HuH-7 (cell line): ENCODE data around the gene NCAPD2.
A peak's percentile ranks its signal among the peaks of the same experiment; 100 is the strongest.

Experiments used
- DNase-seq: peaks from one replicate; pipeline ENCODE4 v3.0.0; 2011; ENCODE audit warnings: low spot score

NCAPD2 gene

GRCh38 chr12:6533923-6534694 is 40.2 kb downstream of the NCAPD2 start, which contains the start of gene GAPDH:
GAPDH (plus strand) TSS chr12:6534517; CDS start chr12:6534833, 316 bp downstream.
- DNase-seq, result peak; percentile 89

DNA sequence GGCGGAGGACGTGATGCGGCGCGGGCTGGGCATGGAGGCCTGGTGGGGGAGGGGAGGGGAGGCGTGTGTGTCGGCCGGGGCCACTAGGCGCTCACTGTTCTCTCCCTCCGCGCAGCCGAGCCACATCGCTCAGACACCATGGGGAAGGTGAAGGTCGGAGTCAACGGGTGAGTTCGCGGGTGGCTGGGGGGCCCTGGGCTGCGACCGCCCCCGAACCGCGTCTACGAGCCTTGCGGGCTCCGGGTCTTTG is 40.7 kb downstream of the NCAPD2 start:
- no peak for DNase-seq

DNA sequence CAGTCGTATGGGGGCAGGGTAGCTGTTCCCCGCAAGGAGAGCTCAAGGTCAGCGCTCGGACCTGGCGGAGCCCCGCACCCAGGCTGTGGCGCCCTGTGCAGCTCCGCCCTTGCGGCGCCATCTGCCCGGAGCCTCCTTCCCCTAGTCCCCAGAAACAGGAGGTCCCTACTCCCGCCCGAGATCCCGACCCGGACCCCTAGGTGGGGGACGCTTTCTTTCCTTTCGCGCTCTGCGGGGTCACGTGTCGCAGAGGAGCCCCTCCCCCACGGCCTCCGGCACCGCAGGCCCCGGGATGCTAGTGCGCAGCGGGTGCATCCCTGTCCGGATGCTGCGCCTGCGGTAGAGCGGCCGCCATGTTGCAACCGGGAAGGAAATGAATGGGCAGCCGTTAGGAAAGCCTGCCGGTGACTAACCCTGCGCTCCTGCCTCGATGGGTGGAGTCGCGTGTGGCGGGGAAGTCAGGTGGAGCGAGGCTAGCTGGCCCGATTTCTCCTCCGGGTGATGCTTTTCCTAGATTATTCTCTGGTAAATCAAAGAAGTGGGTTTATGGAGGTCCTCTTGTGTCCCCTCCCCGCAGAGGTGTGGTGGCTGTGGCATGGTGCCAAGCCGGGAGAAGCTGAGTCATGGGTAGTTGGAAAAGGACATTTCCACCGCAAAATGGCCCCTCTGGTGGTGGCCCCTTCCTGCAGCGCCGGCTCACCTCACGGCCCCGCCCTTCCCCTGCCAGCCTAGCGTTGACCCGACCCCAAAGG is 41.2 kb downstream of the NCAPD2 start:
- peak; percentile 66 for DNase-seq

DNA sequence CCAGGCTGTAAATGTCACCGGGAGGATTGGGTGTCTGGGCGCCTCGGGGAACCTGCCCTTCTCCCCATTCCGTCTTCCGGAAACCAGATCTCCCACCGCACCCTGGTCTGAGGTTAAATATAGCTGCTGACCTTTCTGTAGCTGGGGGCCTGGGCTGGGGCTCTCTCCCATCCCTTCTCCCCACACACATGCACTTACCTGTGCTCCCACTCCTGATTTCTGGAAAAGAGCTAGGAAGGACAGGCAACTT is 41.7 kb downstream of the NCAPD2 start:
- DNase-seq, result no peak

DNA sequence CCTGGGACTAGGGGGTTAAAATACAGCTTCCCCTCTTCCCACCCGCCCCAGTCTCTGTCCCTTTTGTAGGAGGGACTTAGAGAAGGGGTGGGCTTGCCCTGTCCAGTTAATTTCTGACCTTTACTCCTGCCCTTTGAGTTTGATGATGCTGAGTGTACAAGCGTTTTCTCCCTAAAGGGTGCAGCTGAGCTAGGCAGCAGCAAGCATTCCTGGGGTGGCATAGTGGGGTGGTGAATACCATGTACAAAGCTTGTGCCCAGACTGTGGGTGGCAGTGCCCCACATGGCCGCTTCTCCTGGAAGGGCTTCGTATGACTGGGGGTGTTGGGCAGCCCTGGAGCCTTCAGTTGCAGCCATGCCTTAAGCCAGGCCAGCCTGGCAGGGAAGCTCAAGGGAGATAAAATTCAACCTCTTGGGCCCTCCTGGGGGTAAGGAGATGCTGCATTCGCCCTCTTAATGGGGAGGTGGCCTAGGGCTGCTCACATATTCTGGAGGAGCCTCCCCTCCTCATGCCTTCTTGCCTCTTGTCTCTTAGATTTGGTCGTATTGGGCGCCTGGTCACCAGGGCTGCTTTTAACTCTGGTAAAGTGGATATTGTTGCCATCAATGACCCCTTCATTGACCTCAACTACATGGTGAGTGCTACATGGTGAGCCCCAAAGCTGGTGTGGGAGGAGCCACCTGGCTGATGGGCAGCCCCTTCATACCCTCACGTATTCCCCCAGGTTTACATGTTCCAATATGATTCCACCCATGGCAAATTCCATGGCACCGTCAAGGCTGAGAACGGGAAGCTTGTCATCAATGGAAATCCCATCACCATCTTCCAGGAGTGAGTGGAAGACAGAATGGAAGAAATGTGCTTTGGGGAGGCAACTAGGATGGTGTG is 42.3 kb downstream of the NCAPD2 start:
- no peak for DNase-seq

- no peak for DNase-seq
Measured at GRCh38 chr12:6536894-6537579, 43.1 kb downstream of the NCAPD2 start.

DNA sequence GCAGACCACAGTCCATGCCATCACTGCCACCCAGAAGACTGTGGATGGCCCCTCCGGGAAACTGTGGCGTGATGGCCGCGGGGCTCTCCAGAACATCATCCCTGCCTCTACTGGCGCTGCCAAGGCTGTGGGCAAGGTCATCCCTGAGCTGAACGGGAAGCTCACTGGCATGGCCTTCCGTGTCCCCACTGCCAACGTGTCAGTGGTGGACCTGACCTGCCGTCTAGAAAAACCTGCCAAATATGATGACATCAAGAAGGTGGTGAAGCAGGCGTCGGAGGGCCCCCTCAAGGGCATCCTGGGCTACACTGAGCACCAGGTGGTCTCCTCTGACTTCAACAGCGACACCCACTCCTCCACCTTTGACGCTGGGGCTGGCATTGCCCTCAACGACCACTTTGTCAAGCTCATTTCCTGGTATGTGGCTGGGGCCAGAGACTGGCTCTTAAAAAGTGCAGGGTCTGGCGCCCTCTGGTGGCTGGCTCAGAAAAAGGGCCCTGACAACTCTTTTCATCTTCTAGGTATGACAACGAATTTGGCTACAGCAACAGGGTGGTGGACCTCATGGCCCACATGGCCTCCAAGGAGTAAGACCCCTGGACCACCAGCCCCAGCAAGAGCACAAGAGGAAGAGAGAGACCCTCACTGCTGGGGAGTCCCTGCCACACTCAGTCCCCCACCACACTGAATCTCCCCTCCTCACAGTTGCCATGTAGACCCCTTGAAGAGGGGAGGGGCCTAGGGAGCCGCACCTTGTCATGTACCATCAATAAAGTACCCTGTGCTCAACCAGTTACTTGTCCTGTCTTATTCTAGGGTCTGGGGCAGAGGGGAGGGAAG is 43.9 kb downstream of the NCAPD2 start:
- peak; percentile 62 for DNase-seq

GRCh38 chr12:6538420-6539313 is 44.8 kb downstream of the NCAPD2 start:
- DNase-seq, result no peak

DNA sequence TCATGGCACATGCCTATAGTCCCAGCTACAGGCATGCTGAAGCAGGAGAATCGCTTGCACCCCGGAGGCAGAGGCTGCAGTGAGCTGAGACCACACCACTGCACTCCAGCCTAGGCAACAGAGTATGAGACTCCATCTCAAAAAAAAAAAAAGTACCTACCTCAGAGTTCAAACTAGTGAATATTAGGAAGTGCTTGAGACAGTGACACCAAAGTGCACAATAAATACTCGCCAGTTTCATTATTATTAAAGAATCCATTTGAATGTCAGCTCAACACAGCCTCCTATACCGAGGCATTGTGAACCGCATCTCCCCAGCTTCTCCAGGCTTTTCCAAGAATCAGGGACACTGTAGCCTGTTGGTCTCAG is 45.4 kb downstream of the NCAPD2 start:
- no peak for DNase-seq

DNA sequence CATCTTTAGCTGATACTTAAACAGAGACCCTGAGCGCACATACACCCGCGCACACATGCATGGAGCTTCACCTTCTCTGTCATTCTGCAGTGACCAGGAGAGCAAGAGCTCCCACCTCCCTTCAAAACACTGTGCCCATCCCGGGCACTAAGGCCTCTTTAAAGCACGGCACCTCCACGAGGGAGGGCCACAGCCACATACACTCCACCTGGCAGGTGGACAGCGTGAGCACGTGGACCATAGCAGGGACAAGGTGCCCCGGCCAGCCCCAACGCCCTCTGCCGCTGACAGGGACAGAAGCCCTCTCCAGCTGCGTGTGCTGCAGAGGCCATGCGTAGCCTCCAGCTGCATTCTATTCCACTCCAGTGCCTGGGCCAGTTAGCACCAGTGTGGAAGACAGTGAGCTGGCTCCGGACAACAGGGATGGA is 45.8 kb downstream of the NCAPD2 start:
- DNase-seq, result no peak

- DNase-seq, result no peak
Measured at GRCh38 chr12:6540181-6540877, 46.4 kb downstream of the NCAPD2 start.

DNA sequence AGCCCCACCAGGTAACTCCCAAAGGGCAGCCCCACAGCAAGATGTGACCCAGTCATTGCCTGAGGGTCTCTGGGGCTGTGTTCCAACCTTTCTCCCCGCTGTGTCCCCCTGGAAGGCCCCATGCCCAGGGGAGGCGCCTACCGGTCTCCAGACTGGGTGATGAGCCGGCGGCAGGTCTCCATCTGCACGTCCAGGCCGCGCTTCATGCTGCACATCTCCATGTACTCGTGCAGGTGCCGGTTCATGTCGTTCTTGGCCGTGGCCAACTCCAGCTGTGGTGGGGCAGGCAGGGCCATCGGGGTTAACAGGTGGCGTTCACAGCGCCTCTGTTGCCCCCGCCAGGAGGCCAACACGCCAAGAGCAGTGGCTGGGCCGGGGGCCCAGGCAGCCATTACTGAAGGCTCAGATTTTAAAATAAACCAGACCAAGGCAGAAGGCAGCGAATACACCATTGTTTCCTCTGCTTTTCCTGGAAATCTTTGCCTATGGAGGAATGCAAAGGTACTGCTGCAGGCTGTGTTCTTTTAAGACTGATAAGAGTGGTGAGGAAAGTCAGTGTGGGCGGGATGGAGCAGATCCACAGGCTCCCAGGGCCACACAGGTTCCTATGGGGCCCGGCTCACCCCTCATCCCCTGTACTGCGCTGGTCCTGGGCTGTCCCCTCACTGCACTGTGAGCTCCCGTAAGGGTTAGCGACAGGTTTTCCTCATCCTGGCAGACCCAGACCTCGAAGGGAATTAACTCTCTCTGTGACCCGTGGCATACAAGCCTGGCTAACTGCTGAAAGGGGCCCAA is 47.7 kb downstream of the NCAPD2 start:
- no peak for DNase-seq

DNA sequence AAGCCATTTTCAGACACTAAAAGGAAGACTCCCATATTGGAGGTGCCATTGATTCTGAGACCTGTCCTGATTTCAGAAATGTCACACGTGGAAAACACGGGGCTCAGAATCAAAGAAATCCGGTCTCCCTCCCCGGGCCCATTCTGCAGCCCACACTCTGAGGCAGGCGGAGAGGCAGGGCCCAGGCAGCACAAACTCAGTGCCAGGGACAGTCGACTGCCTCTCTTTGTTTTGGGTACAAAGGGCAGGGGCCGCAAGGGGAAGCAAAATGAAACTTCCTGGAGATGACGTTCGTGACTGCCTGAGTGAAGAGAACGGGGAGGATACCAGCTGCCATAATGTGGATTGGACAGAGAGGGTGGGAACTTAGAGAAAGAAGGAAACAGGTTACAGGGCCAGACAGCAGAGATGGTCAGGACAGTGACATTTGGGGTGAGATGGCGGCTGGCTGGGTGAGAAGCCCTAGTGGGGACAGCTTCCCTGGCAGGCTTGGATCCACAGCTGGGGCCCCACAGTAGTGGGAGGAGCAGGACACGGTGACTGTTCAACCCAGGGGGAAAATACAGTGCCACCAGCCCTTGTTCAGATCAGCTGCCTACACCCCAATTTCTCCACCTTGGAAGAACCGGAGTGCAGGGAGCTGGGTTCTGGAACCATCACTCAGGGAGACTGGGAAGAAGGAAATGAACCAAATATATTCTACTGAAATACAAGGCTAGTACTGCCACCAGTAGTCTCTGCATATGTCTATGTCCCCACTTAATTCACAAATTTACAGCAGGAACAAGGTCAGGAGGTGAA is 48.5 kb downstream of the NCAPD2 start:
- peak; percentile 82 for DNase-seq

DNA sequence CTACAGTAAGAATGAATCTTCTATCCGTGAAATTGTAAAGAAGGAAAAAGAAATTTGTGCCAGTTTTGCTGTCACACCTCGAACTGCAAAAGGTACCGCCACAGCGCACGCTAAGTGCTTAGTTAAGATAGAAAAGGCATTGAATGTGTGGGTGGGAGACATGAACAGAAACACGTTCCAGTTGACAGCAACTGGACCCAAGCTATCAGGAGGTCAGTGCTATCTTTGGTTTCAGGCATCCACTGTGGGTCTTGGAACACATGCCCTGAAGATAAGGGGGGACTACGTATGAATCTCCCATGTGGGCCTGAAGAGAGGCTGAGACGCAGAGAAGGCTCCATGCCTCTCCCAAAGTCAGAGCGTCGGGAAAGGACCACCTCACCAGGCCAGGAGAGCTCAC is 52.1 kb downstream of the NCAPD2 start:
- no peak for DNase-seq

DNA sequence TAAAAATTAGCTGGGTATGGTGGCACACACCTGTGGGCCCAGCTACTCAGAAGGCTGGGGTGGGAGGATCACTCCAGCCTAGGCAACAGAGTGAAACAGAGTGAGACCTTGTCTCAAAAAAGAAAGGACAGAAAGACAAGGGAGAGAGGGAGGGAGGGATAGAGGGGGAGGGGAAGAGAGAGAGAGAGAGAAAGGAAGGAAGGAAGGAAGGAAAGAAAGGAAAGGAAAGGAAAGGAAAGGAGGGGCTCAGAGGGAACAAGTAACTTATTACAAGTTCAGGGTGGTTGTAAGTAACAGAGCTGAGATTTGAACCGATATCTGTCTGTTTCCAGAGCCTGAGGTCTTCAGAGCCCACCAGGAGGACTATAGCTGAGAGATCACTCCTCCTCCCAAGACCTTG is 53.7 kb downstream of the NCAPD2 start:
- DNase-seq, result no peak

- no peak for DNase-seq
Measured at GRCh38 chr12:6547987-6548386, 54.1 kb downstream of the NCAPD2 start.

DNA sequence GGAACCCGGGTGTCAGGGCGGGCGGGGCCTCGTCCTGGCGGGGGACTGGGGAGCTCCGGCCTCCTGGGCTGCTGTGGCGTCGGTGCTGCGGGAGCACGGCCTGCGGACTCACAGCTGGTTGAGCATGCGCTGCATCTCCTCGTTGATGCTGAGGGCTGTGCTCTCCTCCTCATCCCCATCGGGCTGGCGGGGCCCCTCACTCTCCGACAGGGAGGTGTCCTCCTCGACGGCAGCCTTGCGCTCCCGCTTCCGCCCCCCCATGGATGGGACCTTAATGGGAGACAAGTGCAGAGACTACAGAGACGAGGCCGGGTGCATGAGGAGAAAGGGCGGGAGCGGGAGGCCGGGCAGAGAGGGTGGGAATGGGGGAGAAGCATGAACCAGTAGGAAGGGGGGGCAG is 54.7 kb downstream of the NCAPD2 start:
- DNase-seq, result no peak

- DNase-seq, result no peak
Measured at GRCh38 chr12:6548966-6549683, 55.2 kb downstream of the NCAPD2 start.
